Measurements from ENCODE around the gene TBX5.

- TF ChIP-seq CTCF (IDR thresholded peaks at IDR 0.05) (no peak), EZH2 (IDR thresholded peaks at IDR 0.05; ENCODE audit: borderline replicate concordance, insufficient read depth, low read depth, low read length, poor library complexity, severe bottlenecking) (no peak)
Observed at GRCh38 chr12:114425031-114425626, 19.2 kb upstream of the TBX5 start.

All from B cell (primary cell).